ENCODE measurements around the gene SEMA4D.

SEMA4D gene

GRCh38 chr9:89428222-89428761 is 69.6 kb downstream of the SEMA4D start:
- no peak for TF ChIP-seq ZNF274 (IDR thresholded peaks at IDR 0.05; ENCODE audit: low read depth, low read length)

GRCh38 chr9:89427621-89428221 is 70.2 kb downstream of the SEMA4D start:
- H3K4me3 ChIP-seq (ENCODE audit: low read length) = no peak overlapping the region
- TF ChIP-seq ZNF274 (IDR thresholded peaks at IDR 0.05; ENCODE audit: low read depth, low read length) = no peak

More at GRCh38 chr9:89428222-89428761, 69.6 kb downstream of the SEMA4D start:
- H3K4me3 ChIP-seq (ENCODE audit: low read length) = no peak overlapping the region

- TF ChIP-seq ZNF274 (IDR thresholded peaks at IDR 0.05; ENCODE audit: low read depth, low read length) = no peak
- H3K4me3 ChIP-seq (ENCODE audit: low read length) = peak overlapping the region; percentile 32; the same call in 1 of the 2 replicates
These were observed 71.4 kb downstream of the SEMA4D start for GRCh38 chr9:89426384-89426961.

GRCh38 chr9:89425921-89426383 is 72.0 kb downstream of the SEMA4D start:
- TF ChIP-seq ZNF274 (IDR thresholded peaks at IDR 0.05; ENCODE audit: low read depth, low read length) = no peak
- peak overlapping the region; percentile 32; the same call in 1 of the 2 replicates for H3K4me3 ChIP-seq (ENCODE audit: low read length)

- no peak for TF ChIP-seq ZNF274 (IDR thresholded peaks at IDR 0.05; ENCODE audit: low read depth, low read length)
- peak overlapping the region; percentile 32; the same call in 1 of the 2 replicates for H3K4me3 ChIP-seq (ENCODE audit: low read length)
These were observed 72.7 kb downstream of the SEMA4D start for GRCh38 chr9:89425024-89425805.

- no peak overlapping the region for H3K4me3 ChIP-seq (ENCODE audit: low read length)
- no peak for TF ChIP-seq ZNF274 (IDR thresholded peaks at IDR 0.05; ENCODE audit: low read depth, low read length)
These were observed 75.5 kb downstream of the SEMA4D start for GRCh38 chr9:89422151-89422975.

GRCh38 chr9:89421595-89421994 is 76.3 kb downstream of the SEMA4D start:
- no peak overlapping the region for H3K4me3 ChIP-seq (ENCODE audit: low read length)
- TF ChIP-seq ZNF274 (IDR thresholded peaks at IDR 0.05; ENCODE audit: low read depth, low read length) = no peak

GRCh38 chr9:89420397-89421178 is 77.3 kb downstream of the SEMA4D start:
- no peak overlapping the region for H3K4me3 ChIP-seq (ENCODE audit: low read length)
- TF ChIP-seq ZNF274 (IDR thresholded peaks at IDR 0.05; ENCODE audit: low read depth, low read length) = no peak

- no peak for TF ChIP-seq ZNF274 (IDR thresholded peaks at IDR 0.05; ENCODE audit: low read depth, low read length)
- H3K4me3 ChIP-seq (ENCODE audit: low read length) = no peak overlapping the region
These were observed 77.9 kb downstream of the SEMA4D start for GRCh38 chr9:89419978-89420394.

GRCh38 chr9:89418882-89419640 is 78.9 kb downstream of the SEMA4D start:
- no peak for TF ChIP-seq ZNF274 (IDR thresholded peaks at IDR 0.05; ENCODE audit: low read depth, low read length)
- peak overlapping the region; percentile 13; the same call in 1 of the 2 replicates for H3K4me3 ChIP-seq (ENCODE audit: low read length)

- no peak for TF ChIP-seq ZNF274 (IDR thresholded peaks at IDR 0.05; ENCODE audit: low read depth, low read length)
- H3K4me3 ChIP-seq (ENCODE audit: low read length) = peak overlapping the region; percentile 13; the same call in 1 of the 2 replicates
These were observed 79.5 kb downstream of the SEMA4D start for GRCh38 chr9:89418474-89418845.

GRCh38 chr9:89417832-89418473 is 80.0 kb downstream of the SEMA4D start:
- TF ChIP-seq ZNF274 (IDR thresholded peaks at IDR 0.05; ENCODE audit: low read depth, low read length) = no peak
- peak overlapping the region; percentile 9; the same call in 1 of the 2 replicates for H3K4me3 ChIP-seq (ENCODE audit: low read length)
